GM19328 (cell line): ENCODE measurements around the gene NR2C2.
A peak's percentile ranks its signal among the peaks of the same experiment; 100 is the strongest.
"Not testable (repeated sequence)": the region's sequence is repeated elsewhere in the genome, so short reads cannot be mapped to it uniquely, and the experiment has no call there.

Source experiments
- ATAC-seq: cut with Tn5 transposase; IDR thresholded peaks from one replicate; pipeline ENCODE4 v1.9.1; 2021; ENCODE audit warnings: mild to moderate bottlenecking, moderate library complexity; ENCODE audit not compliant: unreplicated experiment

Gene NR2C2

DNA sequence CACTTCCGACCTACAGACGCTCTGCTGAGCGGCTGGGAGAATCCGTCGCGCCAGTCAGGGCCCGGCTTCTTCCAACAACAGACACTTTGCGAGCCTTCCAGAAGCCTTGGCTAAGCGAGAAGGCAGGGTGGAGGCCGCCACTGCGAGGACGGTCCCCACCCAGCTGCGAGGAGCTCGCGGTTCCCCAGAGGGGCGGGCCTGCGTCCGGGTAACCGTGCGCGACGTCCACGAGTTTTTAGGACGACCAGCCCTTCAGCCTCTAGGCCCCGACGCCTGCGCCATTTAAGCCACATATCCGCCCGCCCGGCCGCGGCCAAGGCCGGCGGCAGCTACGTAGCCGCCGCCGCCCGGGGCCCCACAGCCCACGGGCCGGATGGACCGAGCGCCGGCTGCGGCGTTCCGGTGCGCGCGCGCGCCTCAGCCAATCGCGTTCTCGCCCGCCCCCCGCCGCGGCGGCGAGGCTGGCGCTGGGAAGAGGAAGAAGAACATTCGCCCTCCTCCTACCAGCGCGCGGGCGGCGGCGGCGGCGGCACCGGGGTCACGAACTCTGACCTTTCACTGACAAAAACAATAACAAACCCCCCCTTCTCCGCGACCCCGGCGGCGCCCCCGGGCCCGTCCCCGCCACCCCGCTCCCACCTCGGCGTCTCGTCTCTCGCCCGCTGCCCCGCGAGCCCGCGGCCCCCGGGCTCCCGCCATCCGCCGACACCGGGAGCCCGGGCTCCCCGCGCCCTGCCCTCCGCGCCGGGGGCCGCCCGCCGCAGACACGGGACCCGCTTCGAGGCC is at the start of gene NR2C2:
NR2C2 (plus strand) TSS at position 484 of the 786 bp plus-strand sequence. CDS start 56,332 bp downstream, outside the sequence.
- ATAC-seq: peak; percentile 45

DNA sequence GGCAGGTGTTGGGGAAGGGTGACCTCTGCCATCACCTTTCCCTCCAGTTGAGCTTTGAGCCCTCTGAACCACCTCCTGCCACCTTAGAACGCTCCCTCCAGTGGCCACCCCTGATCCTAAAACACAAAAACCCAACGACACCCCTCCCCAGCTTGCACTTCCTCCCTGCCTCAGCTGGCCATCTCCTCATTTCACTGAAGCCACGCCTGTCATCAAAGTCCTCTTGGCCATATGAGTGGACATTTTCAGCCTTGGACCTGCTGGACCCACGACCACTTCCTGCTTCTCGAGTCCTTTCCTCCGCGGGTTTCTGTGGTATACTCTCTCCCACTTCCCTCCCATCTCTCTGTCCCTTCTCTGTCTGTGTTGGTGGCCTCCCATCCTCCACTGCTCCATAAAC is 48.5 kb upstream of the NR2C2 start:
- ATAC-seq: no peak

DNA sequence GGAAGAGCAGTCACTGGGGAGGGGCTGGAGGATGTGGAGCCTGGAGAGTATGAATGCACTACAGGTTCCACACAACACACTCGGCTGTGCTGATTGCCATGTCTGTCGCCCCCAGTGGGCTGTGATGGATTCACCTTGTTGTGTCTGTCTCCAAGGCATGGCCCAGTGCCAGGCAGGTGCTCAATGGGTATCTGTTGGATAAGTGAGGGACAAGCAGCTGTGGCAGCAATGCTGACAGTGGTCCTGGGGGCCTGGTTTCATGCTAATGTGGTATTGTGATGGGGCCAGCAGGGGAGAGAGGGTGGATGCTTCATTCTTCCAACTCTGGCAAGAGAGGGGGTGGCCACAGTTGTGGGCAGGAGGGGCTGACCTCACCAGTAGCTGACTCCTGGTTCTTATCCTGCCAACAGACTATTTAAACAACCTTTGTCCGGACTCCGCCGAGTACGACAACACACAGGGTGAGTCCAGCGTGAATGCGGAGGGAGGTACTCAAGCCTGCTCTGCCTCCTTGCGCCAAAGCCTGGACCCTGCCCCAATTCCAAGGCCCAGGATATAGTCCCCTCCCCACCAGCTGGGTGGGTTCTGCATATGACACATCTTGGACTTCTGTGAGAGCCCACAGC is 47.3 kb upstream of the NR2C2 start:
- ATAC-seq: no peak

DNA sequence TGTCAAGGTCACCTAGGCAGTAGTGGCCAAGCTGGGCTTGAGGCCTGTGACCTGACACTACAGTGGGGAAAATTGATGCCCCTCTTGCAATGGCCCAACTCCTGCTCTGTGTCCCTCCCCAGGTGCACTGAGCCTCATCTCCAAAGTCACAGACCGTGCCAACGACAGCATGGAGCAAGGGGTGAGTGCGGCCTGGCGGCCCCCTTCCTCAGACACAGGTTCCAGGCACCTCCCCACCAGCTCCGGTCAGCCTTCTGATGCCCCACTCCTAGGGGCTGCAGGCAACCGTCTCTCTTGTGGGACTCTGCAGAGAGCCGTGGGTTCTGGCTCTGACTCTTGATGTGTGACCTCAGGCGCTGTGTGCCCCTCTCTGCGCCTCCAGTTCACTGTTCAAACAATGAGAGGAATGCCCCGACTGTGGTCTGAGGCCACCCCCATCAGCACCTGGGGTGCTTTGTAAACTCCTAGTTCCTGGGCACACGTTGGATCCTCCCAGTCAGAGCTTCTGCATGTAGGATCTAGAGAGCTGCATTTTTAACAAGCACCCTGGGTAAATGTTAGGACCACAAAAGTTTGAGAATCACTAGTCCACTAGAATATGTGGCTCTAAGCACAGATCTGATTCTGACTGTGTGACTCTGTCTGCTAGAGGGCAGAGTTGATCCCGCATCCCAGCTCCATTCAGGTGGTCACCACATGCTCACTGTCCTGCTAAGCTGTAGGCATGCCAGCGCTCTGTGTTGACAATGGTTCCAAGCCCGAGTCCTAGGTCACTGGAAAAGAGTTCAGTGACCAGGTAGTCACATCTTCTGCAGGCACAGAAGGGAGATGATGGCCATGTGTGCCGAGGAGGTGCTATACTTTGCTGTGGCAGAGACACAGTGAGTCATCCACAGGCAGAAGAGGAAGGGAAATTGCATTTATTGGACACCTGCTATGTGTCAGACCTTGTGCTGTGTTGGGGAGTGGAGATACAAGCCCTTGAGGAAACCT is 46.2 kb upstream of the NR2C2 start:
- no peak for ATAC-seq

DNA sequence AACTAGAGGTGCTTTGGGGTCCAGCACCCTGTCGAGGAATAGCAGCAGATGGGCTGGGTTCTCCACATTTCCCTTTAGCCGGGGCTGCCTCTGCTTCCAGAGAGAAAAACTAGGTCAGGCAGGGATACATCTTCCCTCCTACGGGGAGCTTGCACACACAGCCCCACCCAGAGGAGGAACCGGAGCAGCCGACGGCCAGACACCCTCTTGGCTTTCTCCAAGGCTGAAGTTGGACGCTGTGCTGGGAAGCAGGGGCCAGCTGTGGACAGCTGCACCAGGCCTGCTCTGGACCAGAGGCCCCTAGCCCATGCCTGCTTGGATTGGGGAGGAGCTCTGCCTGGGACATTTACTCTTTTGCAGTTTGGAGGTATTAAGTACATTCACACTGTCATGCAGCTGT is 44.7 kb upstream of the NR2C2 start:
- no peak for ATAC-seq

DNA sequence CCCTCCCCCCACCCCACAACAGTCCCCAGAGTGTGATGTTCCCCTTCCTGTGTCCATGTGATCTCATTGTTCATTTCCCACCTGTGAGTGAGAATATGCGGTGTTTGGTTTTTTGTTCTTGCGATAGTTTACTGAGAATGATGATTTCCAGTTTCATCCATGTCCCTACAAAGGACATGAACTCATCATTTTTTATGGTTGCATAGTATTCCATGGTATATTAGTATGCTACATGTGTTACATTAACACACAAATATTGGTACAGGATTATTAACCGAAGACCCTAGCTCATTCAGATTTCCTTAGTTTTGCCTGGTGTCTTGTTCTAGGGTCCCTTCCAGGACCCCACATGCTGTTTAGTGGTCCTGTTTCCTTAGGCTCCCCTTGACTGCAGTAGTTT is 43.9 kb upstream of the NR2C2 start:
- not testable (repeated sequence) for ATAC-seq

DNA sequence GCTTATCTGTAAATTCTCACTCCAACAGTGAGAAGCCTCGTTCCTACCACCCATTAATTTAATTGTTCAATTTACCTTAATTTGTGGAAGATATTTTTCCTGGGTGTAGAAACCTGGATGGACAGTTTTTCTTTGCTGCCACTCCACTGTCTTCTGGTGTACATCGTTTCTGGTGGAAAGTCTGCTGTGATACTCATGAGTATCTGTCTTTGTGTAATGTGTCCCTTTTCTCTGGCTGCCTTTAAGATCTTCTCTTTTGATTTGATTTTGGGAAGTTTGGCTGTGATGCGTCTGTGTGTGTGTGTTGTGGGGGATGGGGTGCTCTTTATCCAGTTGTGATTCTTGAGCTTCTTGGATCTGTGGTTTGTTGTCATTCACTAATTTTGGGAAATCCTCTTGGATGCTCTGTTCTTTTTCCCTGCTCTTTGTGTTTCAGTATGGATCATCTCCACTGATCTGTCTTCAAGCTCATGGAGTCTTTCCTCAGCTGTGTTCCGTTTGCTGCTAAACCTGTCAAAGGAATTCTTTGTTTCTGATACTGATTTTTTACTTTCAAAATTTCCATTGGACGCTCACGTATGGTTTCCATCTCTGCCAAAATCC is 42.2 kb upstream of the NR2C2 start:
- ATAC-seq: no peak

DNA sequence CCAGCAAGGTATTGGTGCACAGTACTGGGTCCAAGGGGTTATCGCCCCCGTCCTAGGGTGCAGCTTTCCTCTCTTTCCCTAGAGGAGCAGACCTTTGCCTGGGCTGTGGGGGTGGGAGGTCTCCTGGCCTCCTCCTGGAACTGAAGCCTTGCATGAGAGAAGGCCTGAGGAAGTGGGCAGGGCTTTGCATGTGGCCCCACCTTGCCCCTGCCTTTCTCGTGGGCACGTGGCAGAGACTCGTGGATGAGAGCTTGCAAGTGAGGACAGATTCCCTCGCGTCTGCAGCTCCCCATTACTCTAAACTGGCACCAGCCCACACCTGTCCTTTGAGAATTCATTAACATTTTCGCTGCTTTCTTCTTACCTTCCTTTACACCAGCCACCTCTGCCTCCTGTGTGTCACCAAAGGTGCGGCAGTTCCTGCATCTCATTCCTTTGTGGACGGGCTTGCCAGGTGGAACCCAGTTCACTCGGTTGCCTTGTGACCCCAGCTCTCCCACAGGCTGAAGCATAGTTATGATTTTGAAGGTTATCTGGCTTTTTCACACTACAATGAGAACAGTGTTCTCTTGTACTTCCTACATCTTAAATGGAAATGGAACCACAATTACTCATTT is 40.9 kb upstream of the NR2C2 start:
- no peak for ATAC-seq

DNA sequence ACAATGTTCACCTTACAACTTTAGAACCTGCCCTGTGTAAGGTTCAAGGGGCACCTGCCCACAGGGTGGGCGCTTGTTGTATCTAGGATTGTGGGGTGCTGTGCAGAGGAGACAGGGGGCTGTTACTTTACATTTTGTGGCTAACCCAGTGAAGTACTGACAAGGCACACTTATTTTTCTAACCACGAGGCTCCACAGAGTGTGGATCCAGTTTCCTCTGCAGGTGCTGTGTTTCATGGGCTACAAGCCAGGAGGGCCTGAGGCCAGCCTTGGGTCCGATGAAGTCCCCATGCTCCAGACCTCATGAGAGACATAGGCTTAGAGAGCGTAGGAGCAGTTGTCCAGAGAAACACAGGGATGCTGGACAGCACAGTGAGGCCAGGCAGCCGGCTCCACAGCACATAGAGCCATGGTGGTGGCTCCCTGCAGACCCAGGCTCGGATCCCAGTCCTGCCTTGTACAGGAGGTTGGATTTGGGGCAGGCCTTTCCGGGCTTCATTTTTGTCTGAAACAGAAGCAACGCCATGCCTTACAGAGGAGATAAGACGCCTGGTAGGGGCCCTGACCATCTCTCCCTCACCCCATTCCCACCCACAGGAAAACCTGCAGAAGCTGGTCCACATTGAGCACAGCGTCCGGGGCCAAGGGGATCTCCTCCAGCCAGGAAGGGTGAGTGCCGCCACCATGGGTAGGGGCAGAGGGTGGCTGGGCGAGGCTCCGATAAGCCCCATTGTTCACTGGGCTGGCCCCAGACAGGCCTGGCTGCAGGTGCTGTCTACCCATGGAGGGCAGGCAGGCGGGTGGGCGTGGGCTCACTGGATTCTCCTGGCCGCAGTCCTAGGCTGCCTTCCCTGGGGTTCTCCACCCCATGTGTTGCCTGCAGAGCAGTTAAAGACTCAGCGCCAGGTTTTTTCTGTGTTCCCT is 40.1 kb upstream of the NR2C2 start:
- ATAC-seq: no peak

DNA sequence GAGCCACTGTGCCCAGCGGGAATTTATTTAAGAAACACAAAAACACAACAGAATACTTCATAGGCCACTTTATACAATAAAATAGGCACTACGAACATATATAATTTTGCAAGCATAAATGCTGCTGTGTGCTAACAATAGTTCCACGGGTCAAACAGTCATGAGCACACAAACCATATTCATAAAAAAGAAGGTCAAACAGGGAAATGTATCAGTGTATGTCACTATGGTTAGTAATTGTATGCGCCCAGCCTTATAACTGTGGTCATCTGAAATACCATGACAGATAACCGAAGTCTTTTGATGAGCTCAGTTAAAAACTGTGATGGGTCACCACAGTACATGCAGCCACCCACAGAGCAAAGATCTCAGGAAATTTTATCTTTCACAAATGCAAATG is 38.1 kb upstream of the NR2C2 start:
- no peak for ATAC-seq

DNA sequence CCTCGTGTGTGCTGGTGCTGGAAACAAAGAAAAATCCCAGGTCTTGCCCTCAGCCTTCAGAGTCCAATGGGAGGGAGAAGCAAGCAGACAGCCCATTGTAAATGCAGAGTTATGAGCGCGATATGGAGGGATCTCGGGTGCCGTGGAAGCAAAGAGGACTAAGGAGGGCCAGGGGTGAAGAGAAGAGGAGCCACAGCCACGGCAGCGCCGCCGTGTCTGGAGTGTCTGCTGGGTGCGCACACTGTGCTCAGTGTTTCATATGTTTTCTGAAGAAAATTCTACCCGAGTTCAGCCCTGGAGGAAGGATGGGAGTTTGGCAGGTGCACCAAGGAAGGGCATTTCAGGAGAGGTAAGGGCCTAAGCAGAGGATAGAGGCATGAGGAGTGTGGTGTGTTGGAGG is 35.7 kb upstream of the NR2C2 start:
- no peak for ATAC-seq

DNA sequence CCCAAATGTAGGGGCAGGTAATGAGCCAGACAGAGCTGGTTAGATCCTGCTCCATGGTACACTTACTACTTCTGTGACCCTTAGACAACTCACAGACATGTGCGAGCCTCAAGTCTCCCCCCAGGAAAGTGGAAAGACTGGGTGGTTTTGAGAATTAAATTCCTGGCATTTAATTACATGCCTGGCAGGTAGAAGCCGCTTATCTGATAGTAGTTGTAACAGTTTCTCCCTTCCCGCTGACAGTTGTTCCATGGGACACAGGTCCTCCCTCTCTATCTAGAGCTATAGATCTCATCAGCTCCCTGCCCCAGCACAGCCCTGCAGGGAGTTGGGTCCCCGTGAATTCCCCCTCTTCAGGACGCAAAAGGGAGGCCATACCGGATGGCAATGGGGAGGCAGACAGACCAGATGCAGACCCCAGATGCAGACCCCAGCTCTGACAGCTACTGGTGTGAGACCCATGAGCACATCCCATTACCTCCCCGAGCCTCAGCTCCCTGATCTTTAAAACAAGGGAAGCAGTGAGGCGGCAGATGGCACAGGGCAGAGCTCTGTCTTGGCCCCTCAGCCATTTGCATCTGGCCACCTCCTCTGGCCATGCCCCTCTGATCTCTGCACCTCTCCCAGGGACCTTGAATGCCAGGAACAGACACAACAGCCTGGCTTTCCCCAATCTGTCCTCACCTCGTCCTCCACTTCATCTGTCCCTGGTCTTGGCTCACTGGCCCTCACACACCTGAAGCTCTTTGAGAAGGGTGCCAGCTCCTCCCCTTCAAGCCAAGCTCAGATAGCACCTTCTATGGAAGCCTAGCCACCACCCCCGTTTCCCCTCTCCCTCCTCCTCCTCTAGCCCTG is 34.1 kb upstream of the NR2C2 start:
- ATAC-seq: no peak

DNA sequence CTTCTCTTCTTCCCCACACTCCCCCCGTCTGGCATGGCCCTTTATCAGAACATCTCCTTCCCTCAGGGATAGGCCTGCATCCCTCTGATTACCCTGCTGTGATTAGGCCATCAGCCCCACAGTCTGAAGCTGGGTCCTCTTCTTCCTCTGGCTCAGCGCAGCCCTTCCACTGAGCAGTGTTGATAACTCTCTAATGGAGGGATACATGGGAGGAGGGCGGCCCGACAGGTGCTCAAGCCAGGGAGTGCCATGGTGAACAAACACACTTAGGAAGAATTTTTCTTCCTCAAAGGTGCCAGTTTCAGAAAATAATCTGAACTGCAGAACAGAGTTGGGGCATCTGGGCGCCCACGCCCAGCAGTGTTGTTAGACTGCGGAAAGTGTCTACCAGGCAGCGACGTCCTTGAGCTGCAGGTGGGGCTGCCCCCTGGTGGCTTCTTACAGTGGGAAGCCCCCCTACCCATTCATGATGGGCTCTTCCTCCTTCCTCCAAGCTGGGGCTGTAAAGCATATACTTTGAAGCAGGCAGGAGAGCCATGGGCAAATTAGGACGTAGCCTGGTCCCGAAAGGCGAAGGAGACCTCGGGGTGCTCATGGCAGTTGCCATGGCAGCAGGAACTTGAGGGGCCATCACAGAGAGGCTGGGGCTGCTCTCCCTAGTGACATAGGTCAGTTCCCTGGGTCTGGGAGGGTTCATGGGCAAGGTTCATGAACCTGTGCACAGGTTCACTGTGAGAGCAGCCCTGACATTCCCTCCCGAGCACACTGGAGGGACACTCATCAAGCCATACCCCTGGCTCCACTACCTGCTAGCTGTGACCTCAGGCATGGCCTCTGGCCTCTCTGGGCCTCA is 33.2 kb upstream of the NR2C2 start:
- ATAC-seq: no peak

DNA sequence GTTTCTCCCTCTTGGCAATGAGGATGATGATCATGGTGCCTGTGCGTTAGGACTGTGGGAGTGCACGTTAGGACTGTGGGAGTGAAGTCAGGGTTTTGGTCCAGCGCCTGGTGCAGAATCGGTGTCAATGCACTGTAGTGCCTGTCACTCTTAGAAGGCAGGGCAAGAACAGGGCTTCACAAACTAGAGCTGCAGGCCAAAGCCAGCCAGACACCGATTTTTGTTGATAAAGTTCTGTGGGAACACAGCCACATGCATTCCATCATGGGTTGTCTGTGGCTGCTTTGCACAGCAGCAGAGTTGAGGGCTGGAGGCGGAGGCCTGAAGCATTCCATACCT is 32.6 kb upstream of the NR2C2 start:
- ATAC-seq: no peak

DNA sequence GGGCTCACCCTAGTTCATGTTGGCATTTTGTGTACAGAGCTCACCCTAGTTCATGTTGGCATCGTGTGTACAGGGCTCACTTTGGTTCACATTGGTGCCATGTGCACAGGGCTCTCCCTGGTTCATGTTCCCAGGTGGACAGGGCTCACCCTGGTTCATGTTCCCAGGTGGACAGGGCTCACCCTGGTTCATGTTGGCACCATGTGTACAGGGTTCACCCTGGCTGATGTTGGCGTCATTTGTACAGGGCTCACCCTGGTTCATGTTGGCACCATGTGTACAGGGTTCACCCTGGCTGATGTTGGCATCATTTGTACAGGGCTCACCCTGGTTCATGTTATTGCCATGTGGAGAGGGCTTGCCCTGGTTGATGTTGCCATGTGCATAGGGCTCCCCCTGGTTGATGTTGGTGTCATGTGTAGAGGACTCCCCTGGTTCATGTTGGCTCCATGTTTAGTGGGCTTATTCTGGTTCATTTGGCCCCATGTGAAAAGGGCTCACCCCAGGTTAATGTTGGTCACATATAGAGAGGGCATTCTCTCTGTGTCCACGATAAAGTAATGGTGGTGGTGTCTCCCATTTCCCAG is 31.7 kb upstream of the NR2C2 start:
- no peak for ATAC-seq

DNA sequence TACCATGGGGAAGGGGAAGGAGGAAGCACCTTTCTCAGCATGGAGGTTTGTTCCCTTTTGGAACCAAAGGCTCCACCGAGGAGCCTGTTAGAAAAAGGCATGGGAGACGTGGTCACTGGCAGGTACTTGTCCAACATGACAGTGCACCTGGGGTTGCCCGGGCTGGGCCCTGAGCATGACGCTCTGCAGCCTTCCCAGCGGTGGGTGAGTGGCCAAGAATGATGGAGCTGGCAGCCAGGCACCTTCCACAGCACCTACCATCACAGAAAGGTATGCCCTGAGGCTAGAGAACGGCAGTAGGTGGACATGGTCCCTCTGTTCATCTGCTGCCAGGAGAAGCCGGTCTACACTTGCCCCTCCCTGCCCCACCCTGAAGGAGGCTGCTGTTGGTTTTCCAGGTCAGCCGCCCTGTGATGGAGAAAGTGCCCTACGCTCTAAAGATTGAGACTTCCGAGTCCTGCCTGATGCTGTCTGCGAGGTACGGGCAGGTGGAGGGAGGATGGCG is 29.0 kb upstream of the NR2C2 start:
- ATAC-seq: no peak

DNA sequence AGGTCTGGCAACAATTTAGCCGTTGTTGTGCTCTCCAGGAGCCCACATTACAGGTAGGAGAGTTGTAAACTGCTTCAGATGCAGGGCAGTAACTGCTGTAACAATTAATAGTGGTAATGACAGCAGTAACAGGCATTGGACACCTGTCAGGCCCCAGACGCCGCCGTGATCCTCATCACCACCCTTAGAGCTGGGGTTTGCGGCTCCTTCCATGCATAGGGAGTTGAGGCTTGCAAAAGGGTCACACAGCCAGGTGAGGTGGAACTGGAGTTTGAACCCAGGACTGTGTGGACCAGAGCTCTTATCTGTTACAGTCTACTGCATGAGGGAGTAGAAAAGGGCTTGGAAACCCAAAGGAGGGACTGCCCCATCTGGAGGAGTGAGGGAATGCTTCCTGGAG is 26.8 kb upstream of the NR2C2 start:
- no peak for ATAC-seq
